WTC11 (cell line): ENCODE data around the gene ATF7. TPM values are rescaled to one million over a fixed set of nuclear protein-coding genes. Genes with fewer than 3 reads are reported as not detected.

Experiments used
- ATAC-seq: fragments of 200-7000 bp; cut with Tn5 transposase; 2 replicates; pipeline ENCODE4 v1.10.0; 2021; ENCODE audit warnings: mild to moderate bottlenecking, moderate library complexity
- CTCF ChIA-PET: fragments of 300-600 bp; sonication (Branson Sonifier 250); formaldehyde crosslinking; loops from one replicate; lab custom pipeline; 2021; ENCODE audit warnings: antibody characterized with exemption; lab: Charles Lee
- POLR2A ChIA-PET: fragments of 350-600 bp; sonication (Branson Sonifier 250); formaldehyde crosslinking; loops from one replicate; lab custom pipeline; 2021; ENCODE audit warnings: antibody characterized with exemption; lab: Charles Lee
- DNase-seq: peaks from one replicate; pipeline ENCODE4 v3.0.0; 2021; ENCODE audit warnings: low spot score
- H3K27ac Mint-ChIP-seq: 2 replicates; pipeline ENCODE4 v1.8.0; 2021; ENCODE audit warnings: mixed read lengths
- H3K27me3 Mint-ChIP-seq: 2 replicates; pipeline ENCODE4 v1.8.0; 2021; ENCODE audit warnings: low read depth, mild to moderate bottlenecking, moderate library complexity, mixed read lengths
- H3K36me3 Mint-ChIP-seq: 2 replicates; pipeline ENCODE4 v1.8.0; 2021; ENCODE audit warnings: mixed read lengths
- H3K4me1 Mint-ChIP-seq: 2 replicates; pipeline ENCODE4 v1.8.0; 2022; ENCODE audit warnings: mixed read lengths
- H3K4me3 Mint-ChIP-seq: 2 replicates; pipeline ENCODE4 v1.8.0; 2021; ENCODE audit warnings: mild to moderate bottlenecking, moderate library complexity, mixed read lengths
- H3K9me3 Mint-ChIP-seq: 2 replicates; pipeline ENCODE4 v1.8.0; 2021; ENCODE audit warnings: mixed read lengths
- ETV6 ChIP-seq: sonication (generic); formaldehyde crosslinking; IDR thresholded peaks from 2 replicates; pipeline ENCODE4 v1.8.1; 2022; ENCODE audit warnings: mild to moderate bottlenecking, missing genetic modification reagents
- IRF1 ChIP-seq: sonication (generic); formaldehyde crosslinking; IDR thresholded peaks from 2 replicates; pipeline ENCODE4 v1.8.0; 2023; ENCODE audit warnings: missing genetic modification reagents
- JAZF1 ChIP-seq: fragments of 250-450 bp; sonication (Bioruptor Pico); IDR thresholded peaks from 2 replicates; pipeline ENCODE4 v1.9.0; 2021; ENCODE audit warnings: moderate library complexity, mild to moderate bottlenecking, inconsistent platforms
- NFATC4 ChIP-seq: fragments of 250-450 bp; sonication (Bioruptor Pico); IDR thresholded peaks from 2 replicates; pipeline ENCODE4 v1.9.0; 2021; ENCODE audit warnings: mild to moderate bottlenecking
- NFYB ChIP-seq: sonication (generic); formaldehyde crosslinking; conservative IDR thresholded peaks from 2 replicates; pipeline ENCODE4 v1.8.0; 2022; ENCODE audit warnings: low read depth, missing genetic modification reagents
- PRDM15 ChIP-seq: sonication (generic); formaldehyde crosslinking; IDR thresholded peaks from 2 replicates; pipeline ENCODE4 v1.8.0; 2022; ENCODE audit warnings: missing genetic modification reagents
- PREB ChIP-seq: sonication (generic); formaldehyde crosslinking; IDR thresholded peaks from 2 replicates; pipeline ENCODE4 v1.8.1; 2022; ENCODE audit warnings: mild to moderate bottlenecking, missing genetic modification reagents, moderate library complexity, borderline replicate concordance
- RORB ChIP-seq: fragments of 250-450 bp; sonication (Bioruptor Pico); IDR thresholded peaks from 2 replicates; pipeline ENCODE4 v1.9.0; 2021; ENCODE audit warnings: mild to moderate bottlenecking
- TP53 ChIP-seq: sonication (generic); formaldehyde crosslinking; IDR thresholded peaks from 2 replicates; pipeline ENCODE4 v1.8.1; 2023; ENCODE audit warnings: mild to moderate bottlenecking, missing genetic modification reagents
- USF2 ChIP-seq: sonication (generic); formaldehyde crosslinking; IDR thresholded peaks from 2 replicates; pipeline ENCODE4 v1.8.1; 2023; ENCODE audit warnings: mild to moderate bottlenecking, missing genetic modification reagents, moderate library complexity
- total RNA-seq: library from RNA; stranded (reverse); gene quantifications from 3 replicates; pipeline ENCODE4 v1.2.3, GENCODE V29; 2021
- TF ChIP-seq, protein P1 (sequence below): sonication (generic); formaldehyde crosslinking; IDR thresholded peaks from 2 replicates; pipeline ENCODE4 v1.8.1; 2023; ENCODE audit warnings: mild to moderate bottlenecking, missing genetic modification reagents, borderline replicate concordance
- TF ChIP-seq, protein P2 (sequence below): fragments of 250-450 bp; sonication (Bioruptor Pico); IDR thresholded peaks from 2 replicates; pipeline ENCODE4 v1.8.0; 2021; ENCODE audit warnings: mild to moderate bottlenecking
- TF ChIP-seq, protein P3 (sequence below): fragments of 250-450 bp; sonication (Bioruptor Pico); IDR thresholded peaks from 2 replicates; pipeline ENCODE4 v1.9.0; 2021; ENCODE audit warnings: mild to moderate bottlenecking
- TF ChIP-seq, protein P4 (sequence below): sonication (generic); formaldehyde crosslinking; IDR thresholded peaks from 2 replicates; pipeline ENCODE4 v1.8.0; 2022; ENCODE audit warnings: mild to moderate bottlenecking, missing genetic modification reagents

Gene ATF7
- total RNA-seq, 1 experiment from 2014 or later: 16.3 TPM

- TF ChIP-seq PRDM15 (CRISPR knock-in tag) (no peak), NFATC4 (CRISPR knock-in tag) (no peak), USF2 (CRISPR knock-in tag) (no peak), TP53 (CRISPR knock-in tag) (no peak), PREB (no peak), JAZF1 (no peak)
- TF ChIP-seq, protein P1, sequence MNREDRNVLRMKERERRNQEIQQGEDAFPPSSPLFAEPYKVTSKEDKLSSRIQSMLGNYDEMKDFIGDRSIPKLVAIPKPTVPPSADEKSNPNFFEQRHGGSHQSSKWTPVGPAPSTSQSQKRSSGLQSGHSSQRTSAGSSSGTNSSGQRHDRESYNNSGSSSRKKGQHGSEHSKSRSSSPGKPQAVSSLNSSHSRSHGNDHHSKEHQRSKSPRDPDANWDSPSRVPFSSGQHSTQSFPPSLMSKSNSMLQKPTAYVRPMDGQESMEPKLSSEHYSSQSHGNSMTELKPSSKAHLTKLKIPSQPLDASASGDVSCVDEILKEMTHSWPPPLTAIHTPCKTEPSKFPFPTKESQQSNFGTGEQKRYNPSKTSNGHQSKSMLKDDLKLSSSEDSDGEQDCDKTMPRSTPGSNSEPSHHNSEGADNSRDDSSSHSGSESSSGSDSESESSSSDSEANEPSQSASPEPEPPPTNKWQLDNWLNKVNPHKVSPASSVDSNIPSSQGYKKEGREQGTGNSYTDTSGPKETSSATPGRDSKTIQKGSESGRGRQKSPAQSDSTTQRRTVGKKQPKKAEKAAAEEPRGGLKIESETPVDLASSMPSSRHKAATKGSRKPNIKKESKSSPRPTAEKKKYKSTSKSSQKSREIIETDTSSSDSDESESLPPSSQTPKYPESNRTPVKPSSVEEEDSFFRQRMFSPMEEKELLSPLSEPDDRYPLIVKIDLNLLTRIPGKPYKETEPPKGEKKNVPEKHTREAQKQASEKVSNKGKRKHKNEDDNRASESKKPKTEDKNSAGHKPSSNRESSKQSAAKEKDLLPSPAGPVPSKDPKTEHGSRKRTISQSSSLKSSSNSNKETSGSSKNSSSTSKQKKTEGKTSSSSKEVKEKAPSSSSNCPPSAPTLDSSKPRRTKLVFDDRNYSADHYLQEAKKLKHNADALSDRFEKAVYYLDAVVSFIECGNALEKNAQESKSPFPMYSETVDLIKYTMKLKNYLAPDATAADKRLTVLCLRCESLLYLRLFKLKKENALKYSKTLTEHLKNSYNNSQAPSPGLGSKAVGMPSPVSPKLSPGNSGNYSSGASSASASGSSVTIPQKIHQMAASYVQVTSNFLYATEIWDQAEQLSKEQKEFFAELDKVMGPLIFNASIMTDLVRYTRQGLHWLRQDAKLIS: no peak
- TF ChIP-seq, protein P2, sequence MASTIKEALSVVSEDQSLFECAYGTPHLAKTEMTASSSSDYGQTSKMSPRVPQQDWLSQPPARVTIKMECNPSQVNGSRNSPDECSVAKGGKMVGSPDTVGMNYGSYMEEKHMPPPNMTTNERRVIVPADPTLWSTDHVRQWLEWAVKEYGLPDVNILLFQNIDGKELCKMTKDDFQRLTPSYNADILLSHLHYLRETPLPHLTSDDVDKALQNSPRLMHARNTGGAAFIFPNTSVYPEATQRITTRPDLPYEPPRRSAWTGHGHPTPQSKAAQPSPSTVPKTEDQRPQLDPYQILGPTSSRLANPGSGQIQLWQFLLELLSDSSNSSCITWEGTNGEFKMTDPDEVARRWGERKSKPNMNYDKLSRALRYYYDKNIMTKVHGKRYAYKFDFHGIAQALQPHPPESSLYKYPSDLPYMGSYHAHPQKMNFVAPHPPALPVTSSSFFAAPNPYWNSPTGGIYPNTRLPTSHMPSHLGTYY (CRISPR knock-in tag): no peak
- TF ChIP-seq, protein P3, sequence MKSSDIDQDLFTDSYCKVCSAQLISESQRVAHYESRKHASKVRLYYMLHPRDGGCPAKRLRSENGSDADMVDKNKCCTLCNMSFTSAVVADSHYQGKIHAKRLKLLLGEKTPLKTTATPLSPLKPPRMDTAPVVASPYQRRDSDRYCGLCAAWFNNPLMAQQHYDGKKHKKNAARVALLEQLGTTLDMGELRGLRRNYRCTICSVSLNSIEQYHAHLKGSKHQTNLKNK (CRISPR knock-in tag): no peak
Observed at GRCh38 chr12:53571295-53571694, 54.9 kb downstream of the ATF7 start (continued).

GRCh38 chr12:53568809-53569557 lies 57.2 kb downstream of the ATF7 start:
- no peak for DNase-seq
- H3K36me3 Mint-ChIP-seq: peaks cover 4% of the 10 kb centered on the region
- H3K4me3 Mint-ChIP-seq: no peak overlapping the region
- H3K27me3 Mint-ChIP-seq: no peaks in the 10 kb centered on the region
- peak; percentile 77 for ATAC-seq
- POLR2A ChIA-PET: interaction anchor here (1.2 kb wide), 1 partner anchor 68 kb away, joined by 3 read pairs; the partner anchor contains the start of gene TARBP2
- TF ChIP-seq NFYB (CRISPR knock-in tag) (no peak), ETV6 (no peak), NFATC4 (CRISPR knock-in tag) (no peak), RORB (CRISPR knock-in tag) (no peak), IRF1 (CRISPR knock-in tag) (no peak)
- TF ChIP-seq, protein P4, sequence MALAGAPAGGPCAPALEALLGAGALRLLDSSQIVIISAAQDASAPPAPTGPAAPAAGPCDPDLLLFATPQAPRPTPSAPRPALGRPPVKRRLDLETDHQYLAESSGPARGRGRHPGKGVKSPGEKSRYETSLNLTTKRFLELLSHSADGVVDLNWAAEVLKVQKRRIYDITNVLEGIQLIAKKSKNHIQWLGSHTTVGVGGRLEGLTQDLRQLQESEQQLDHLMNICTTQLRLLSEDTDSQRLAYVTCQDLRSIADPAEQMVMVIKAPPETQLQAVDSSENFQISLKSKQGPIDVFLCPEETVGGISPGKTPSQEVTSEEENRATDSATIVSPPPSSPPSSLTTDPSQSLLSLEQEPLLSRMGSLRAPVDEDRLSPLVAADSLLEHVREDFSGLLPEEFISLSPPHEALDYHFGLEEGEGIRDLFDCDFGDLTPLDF (CRISPR knock-in tag): no peak
- TF ChIP-seq, all 79 proteins: peak for 0
- CTCF ChIA-PET: interaction anchor here (1.0 to 3.5 kb wide), 7 partner anchors 10 to 178 kb away, joined by 3 to 15 read pairs (median 5); partner anchors contain the start of gene ATP5MC2
- Mint-ChIP-seq H3K4me1 (peaks cover 38% of the 10 kb centered on the region), H3K27ac (peak overlapping the region; percentile 47), H3K9me3 (peaks cover 4% of the 10 kb centered on the region; the same call in 1 of the 2 replicates)
